NCI-H146 treated with DMSO at 0.1 percent for 48 hours (cell line): ENCODE results near the gene CTRB2.
"Not testable (repeated sequence)": the region's sequence is repeated elsewhere in the genome, so short reads cannot be mapped to it uniquely, and the experiment has no call there.

ENCODE experiments used
- DNase-seq: peaks from one replicate; lab custom pipeline; 2025; ENCODE audit not compliant: unreplicated experiment; lab: John Stamatoyannopoulos, UW

The CTRB2 gene

DNA sequence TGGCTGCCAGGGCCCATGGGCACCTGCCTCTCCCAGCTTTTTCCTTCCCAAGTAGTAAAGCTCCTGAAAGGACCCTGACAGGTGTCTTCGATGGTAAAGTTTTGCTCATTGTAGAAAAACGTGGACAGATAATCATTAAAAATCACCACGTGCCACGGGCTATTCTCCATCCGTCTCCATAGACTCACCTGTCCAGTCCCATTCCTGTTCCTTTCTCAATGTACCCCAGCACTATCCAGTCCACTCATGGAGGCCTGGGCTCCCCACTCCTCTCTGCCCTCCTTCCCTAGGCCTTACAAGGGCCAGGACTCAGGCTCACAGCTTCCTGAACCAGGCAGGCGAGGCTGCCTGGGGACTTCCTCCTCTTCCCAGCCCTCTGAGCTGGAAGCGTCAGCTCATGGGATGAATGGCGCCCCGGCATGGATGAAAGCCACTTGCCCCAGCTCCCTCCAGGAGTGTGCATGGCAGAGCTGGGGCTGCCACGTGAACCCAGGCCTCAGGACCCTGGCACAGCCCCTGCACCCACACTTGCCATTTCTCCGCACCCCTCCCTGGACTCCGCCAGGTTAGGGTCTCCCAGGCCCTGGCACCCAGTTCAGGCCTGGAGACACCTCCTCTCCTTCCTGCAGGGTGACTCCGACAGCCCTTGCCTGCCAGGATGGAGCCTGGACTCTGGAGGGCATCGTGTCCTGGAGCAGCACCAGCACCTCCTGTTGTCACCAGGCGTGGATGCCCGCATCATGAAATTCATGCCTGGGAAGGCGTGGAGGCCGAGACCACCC is 20.6 kb upstream of the CTRB2 start:
- DNase-seq, result no peak

GRCh38 chr16:75226550-75227360 is 19.8 kb upstream of the CTRB2 start:
- DNase-seq, result no peak

- no peak for DNase-seq
Observed at GRCh38 chr16:75225678-75226515, 18.9 kb upstream of the CTRB2 start.

GRCh38 chr16:75225092-75225491 is 18.1 kb upstream of the CTRB2 start:
- DNase-seq, result no peak

DNA sequence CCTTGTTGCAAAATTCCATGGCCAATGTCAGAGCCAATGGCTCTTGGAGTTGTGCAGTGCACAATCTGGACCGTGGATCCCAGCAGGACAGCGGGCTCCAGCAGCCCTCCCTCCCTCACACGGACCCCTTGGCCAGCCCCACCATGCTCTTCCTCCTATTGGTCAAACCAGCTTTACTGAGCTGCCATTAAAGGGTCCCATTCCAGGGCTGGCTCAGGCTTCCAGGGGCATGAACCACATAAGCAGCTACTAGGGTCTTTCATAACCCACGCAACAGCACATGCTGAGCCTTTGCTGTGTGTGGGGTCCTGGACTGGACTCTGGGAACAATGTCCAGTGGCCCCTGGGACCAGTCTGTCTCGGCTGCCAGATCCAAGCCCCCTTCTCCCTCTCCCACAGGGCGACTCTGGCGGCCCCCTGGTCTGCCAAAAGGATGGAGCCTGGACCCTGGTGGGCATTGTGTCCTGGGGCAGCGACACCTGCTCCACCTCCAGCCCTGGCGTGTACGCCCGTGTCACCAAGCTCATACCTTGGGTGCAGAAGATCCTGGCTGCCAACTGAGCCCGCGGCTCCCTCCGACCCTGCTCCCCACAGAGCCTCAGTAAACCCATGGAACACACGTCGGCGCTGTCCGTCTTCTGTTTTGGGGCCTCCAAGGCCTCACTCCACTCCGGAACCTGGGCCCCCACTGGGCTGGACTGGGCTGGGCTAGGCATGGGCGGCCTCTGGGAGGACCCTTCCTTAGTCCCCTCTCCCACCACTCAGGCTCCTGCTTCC is 17.5 kb upstream of the CTRB2 start:
- no peak for DNase-seq

GRCh38 chr16:75223129-75223528 is 16.2 kb upstream of the CTRB2 start:
- DNase-seq, result not testable (repeated sequence)

- DNase-seq, result no peak
Observed at GRCh38 chr16:75222271-75222783, 15.4 kb upstream of the CTRB2 start.

GRCh38 chr16:75219838-75220237 is 12.9 kb upstream of the CTRB2 start:
- no peak for DNase-seq

GRCh38 chr16:75219088-75219487 is 12.1 kb upstream of the CTRB2 start:
- DNase-seq, result no peak

- no peak for DNase-seq
Observed at GRCh38 chr16:75218256-75219076, 11.5 kb upstream of the CTRB2 start, which contains the start of gene CTRB1. Gene CTRB1, plus strand, starts transcription at chr16:75218988. Its CDS starts 20 bp downstream, at chr16:75219008.

DNA sequence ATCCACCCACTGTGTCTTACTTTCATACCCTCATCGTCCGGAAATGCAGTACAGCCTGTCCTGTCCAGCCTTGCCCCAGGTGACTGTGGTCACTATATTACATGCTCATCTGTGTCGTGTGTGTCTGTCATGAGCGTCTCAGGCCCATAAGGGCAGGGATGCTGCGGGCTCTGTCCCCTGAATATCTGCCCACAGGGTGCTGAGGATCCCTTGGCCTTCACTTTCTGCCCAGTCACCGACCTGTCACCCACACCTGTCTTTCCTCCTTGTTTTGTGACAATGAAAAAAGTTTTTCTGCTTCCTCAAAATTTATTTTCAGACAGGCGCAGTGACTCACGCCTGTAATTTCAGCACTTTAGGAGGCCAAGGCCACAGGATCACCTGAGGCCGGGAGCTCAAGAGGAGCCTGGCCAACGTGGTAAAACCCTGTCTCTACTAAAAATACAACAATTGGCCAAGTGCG is 10.5 kb upstream of the CTRB2 start:
- DNase-seq, result no peak

- DNase-seq, result no peak
Observed at GRCh38 chr16:75216576-75216975, 9.6 kb upstream of the CTRB2 start.

GRCh38 chr16:75216127-75216526 is 9.2 kb upstream of the CTRB2 start:
- DNase-seq, result no peak

GRCh38 chr16:75211286-75211685 is 4.3 kb upstream of the CTRB2 start:
- not testable (repeated sequence) for DNase-seq

DNA sequence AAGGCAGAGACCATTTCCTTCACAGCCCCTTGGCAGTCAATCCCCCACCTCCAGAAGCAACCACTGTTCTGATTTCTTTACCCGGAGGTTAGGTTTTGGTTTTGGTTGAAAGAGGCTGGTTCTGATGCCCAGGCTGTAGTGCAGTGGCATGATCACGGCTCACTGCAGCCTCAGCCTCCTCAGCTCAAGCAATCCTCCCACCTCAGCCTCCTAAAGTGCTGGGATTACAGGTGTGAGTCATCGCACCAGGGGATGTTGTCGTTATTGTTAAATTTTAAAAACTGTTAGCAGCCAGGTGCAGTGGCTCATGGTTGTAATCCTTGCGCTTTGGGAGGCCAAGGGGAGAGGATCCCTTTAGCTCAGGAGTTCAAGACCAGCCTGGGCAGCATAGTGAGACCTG is 3.0 kb upstream of the CTRB2 start:
- no peak for DNase-seq

DNA sequence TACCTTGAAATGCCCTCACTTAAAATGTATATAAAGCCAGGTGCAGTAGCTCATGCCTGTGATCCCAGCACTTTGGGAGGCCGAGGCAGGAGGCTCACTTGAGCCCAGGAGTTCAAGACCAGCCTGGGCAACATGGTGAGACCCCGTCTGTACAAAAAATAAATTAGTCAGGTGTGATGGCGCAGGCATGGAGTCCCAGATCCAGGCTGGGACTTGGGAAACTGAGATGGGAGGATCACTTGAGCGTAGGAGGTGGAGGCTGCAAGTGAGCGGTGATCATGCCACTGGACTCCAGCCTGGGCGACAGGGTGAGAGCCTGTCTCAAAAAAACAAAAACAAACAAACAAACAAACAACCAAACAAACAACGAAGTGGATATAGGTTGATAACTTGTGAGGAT is 2.6 kb upstream of the CTRB2 start:
- not testable (repeated sequence) for DNase-seq

DNA sequence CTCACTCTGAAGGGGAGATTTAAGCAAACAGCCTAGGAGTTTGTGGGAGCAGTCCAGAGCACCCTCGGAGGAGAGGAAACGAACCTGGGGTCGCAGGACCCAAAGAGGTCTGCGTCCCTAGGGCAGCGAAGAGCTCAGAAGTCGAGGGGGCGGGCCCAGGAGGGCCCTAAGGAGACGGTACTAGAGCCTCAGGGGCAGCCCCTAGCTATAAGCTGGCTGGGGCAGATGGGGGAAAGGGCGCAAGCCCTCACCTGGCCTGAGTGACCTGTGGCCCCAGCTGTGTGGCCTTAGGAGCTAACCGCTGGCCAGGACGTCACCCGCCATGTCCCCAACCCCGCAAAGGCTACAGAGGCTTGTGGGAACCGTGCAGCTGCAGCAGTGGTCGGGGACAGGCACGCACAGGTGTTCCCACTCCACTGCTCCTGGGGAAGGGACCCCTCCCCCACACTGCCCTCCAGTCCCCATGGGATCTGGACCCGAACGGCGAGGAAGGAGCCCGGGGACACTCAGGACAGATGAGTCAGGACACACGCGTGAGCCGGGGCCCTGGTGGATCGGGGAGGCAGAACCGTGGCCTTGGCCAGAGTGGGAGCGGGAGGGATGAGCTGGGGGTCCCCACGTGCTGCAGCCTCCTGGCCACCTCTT is 2.0 kb upstream of the CTRB2 start:
- no peak for DNase-seq

DNA sequence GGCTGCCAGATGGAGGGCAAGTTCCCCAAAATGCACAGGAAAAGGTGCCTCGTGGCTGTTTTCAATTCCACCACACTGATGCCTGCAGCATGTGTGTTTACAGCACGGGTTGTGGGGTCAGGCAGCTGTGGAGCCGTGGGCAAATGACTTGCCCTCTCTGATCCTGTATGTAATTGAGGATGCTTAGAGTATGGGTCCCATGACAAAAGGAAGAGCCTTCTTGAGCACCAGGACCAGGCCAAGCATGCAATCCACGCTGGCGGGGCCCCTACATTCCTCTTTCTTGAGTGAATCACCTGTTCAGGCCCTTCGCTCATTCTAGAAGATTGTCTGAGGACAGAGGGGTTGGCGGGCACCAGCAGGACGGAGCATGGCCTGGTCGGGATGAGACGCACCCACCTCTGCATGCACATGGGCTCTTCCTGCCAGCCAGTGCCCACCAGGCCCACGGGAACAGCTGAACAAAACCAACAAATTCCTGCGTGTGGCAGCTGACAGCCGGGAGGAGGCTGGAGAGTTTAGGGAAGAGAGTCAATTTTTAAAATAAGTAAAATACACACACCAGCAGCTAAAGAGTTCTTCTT is 1.4 kb upstream of the CTRB2 start:
- DNase-seq, result no peak

GRCh38 chr16:75207831-75208230 is 870 bp upstream of the CTRB2 start:
- DNase-seq, result no peak
